ENCODE data around the gene AKAP17A.

- no peak for TF ChIP-seq CTCF (IDR thresholded peaks at IDR 0.05)
- TF ChIP-seq ZFX (IDR thresholded peaks at IDR 0.05; ENCODE audit: borderline replicate concordance): no peak
Measured at GRCh38 chrX:1629244-1629643, 37.8 kb downstream of the AKAP17A start.

All from 22Rv1 (cell line).